NCI-H2196 treated with DMSO at 0.1 percent for 48 hours (cell line): Measurements from ENCODE around the gene MST1.
"Not testable (repeated sequence)": the region's sequence is repeated elsewhere in the genome, so short reads cannot be mapped to it uniquely, and the experiment has no call there.

Source experiments
- DNase-seq: peaks from one replicate; lab custom pipeline; 2025; ENCODE audit not compliant: unreplicated experiment; lab: John Stamatoyannopoulos, UW

MST1 gene

GRCh38 chr3:49701388-49702077 lies 12.3 kb upstream of the MST1 start:
- DNase-seq, result no peak

- no peak for DNase-seq
These were observed 11.3 kb upstream of the MST1 start for GRCh38 chr3:49700453-49701128.

- DNase-seq, result no peak
These were observed 10.7 kb upstream of the MST1 start for GRCh38 chr3:49700014-49700413.

- no peak for DNase-seq
These were observed 10.2 kb upstream of the MST1 start for GRCh38 chr3:49699281-49699979.

GRCh38 chr3:49695350-49696015 lies 6.2 kb upstream of the MST1 start:
- DNase-seq, result not testable (repeated sequence)

- DNase-seq, result not testable (repeated sequence)
These were observed 5.3 kb upstream of the MST1 start for GRCh38 chr3:49694409-49695070.

- DNase-seq, result not testable (repeated sequence)
These were observed 2.2 kb upstream of the MST1 start for GRCh38 chr3:49691481-49691880.

GRCh38 chr3:49690856-49691255 lies 1.6 kb upstream of the MST1 start:
- DNase-seq, result not testable (repeated sequence)

GRCh38 chr3:49689908-49690624 lies 792 bp upstream of the MST1 start:
- DNase-seq, result not testable (repeated sequence)

- DNase-seq, result not testable (repeated sequence)
These were observed 782 bp downstream of the MST1 start for GRCh38 chr3:49688338-49689045.

GRCh38 chr3:49687424-49687795 lies 1.9 kb downstream of the MST1 start:
- not testable (repeated sequence) for DNase-seq

GRCh38 chr3:49686769-49687423 lies 2.4 kb downstream of the MST1 start:
- DNase-seq, result not testable (repeated sequence)

- DNase-seq, result not testable (repeated sequence)
These were observed 2.9 kb downstream of the MST1 start for GRCh38 chr3:49686346-49686745.

GRCh38 chr3:49685846-49686245 lies 3.4 kb downstream of the MST1 start:
- DNase-seq, result not testable (repeated sequence)

- DNase-seq, result not testable (repeated sequence)
These were observed 4.2 kb downstream of the MST1 start for GRCh38 chr3:49685103-49685502.

- not testable (repeated sequence) for DNase-seq
These were observed 4.8 kb downstream of the MST1 start for GRCh38 chr3:49684453-49684852.

GRCh38 chr3:49683162-49683561 lies 6.1 kb downstream of the MST1 start:
- no peak for DNase-seq

- DNase-seq, result no peak
These were observed 7.7 kb downstream of the MST1 start for GRCh38 chr3:49681543-49681942.

- DNase-seq, result no peak
These were observed 8.1 kb downstream of the MST1 start for GRCh38 chr3:49681232-49681522.
